Heart right ventricle (tissue), 16 donors: Measurements from ENCODE around the gene WDR33. TPM values are rescaled to one million over a fixed set of nuclear protein-coding genes. Genes with fewer than 3 reads are reported as not detected.

ENCODE experiments used
- ATAC-seq, 8 donors: fragments of 200-7000 bp; cut with Tn5 transposase; one replicate each; pipeline ENCODE4 v1.9.1; 2020; ENCODE audit warnings: mild to moderate bottlenecking in 8 of 8, moderate library complexity in 8 of 8, moderate number of reproducible peaks in 1 of 8
- DNase-seq, 2 donors: peaks; one replicate each; pipeline ENCODE4 v3.0.0-alpha.2; 2020
- H3K27ac ChIP-seq, 10 donors: fragments of 200-600 bp; sonication (generic) in 2 of 10; one replicate each; pipeline versions ENCODE4 v1.5.0 to v1.8.0; 2020 to 2022; ENCODE audit warnings: mild to moderate bottlenecking in 3 of 10
- H3K27me3 ChIP-seq, 7 donors: fragments of 200-600 bp; one replicate each; pipeline ENCODE4 v1.8.0; 2021 to 2022; ENCODE audit warnings: mild to moderate bottlenecking in 2 of 7
- H3K36me3 ChIP-seq, 9 donors: fragments of 200-600 bp; sonication (generic) in 1 of 9; one replicate each; pipeline versions ENCODE4 v1.5.0 to v1.8.0; 2020 to 2022; ENCODE audit warnings: mild to moderate bottlenecking in 2 of 9
- H3K4me1 ChIP-seq, 9 donors: fragments of 200-600 bp; sonication (generic) in 1 of 9; one replicate each; pipeline versions ENCODE4 v1.5.0 to v1.8.0; 2020 to 2022; ENCODE audit warnings: mild to moderate bottlenecking in 4 of 9
- H3K4me3 ChIP-seq, 10 donors: fragments of 200-600 bp; sonication (generic) in 2 of 10; one replicate each; pipeline versions ENCODE4 v1.5.0 to v1.8.0; 2020 to 2022; ENCODE audit warnings: mild to moderate bottlenecking in 7 of 10, moderate library complexity in 2 of 10
- H3K9me3 ChIP-seq, 11 donors: fragments of 200-600 bp in 10 of 11; sonication (generic) in 2 of 11; one replicate each; pipeline versions ENCODE4 v1.5.0 to v1.8.0; 2013 to 2022; ENCODE audit warnings: mild to moderate bottlenecking in 2 of 11, control low read depth in 1 of 11, moderate library complexity in 1 of 11
- WGBS, 2 donors: extraction: QIAGEN DNeasy Blood & Tissue Kit; methylation state at CpG; one replicate each; pipeline ENCODE4 v1.1.7; 2013; ENCODE audit warnings: inconsistent platforms in 1 of 2; 5-methylcytosine and 5-hydroxymethylcytosine counted together
- intact Hi-C, 10 donors: fragments of 100-400 bp; cut with DNase I; formaldehyde crosslinking; loops; one replicate each; pipeline versions ENCODE4 v1.11.1 to v1.14.2; 2022
- polyA plus RNA-seq, 2 donors: library from polyadenylated mRNA; stranded (reverse); fragments of 200-250 nt; gene quantifications; one replicate each; pipeline ENCODE4 v1.2.3, GENCODE V29; 2013
- total RNA-seq, 10 donors: library from RNA; stranded (reverse); fragmentation: NEBNext Ultra II Directional in 3 of 10; extraction: Animal tissue kit (Norgen Biotek cat#: 25700) in 3 of 10; gene quantifications; one replicate each; pipeline versions ENCODE4 v1.2.1 to v1.2.4, GENCODE V29; 2021 to 2023
- TF ChIP-seq, protein P1 (sequence below), 9 donors: fragments of 200-600 bp; sonication (generic) in 2 of 9; IDR thresholded peaks; one replicate each; pipeline versions ENCODE4 v1.5.0 to v1.8.0; 2021 to 2022; ENCODE audit warnings: antibody characterized with exemption in 9 of 9, mild to moderate bottlenecking in 5 of 9, moderate library complexity in 1 of 9
- donor health status: Arrhythmogenic right ventricular cardiomyopathy.
- donor health status: ischemic (EF 13 %, LVEDD 7.1; RV severe dilation, severe dysfunction).
- donor health status: healthy with polysubstance abuse.
- donor health status: DM: no; HTN: yes; CAD: no.
- donor health status: DM: no; HTN: no; CAD: no.
- donor health status: ischemic (EF 25% LVEDD 6.9; RV normal size, moderate dysfunction).
- donor health status: ischemic (EF 25% LVEDD 5.7; RV mildly dilated, moderate dysfunction).
- donor health status: healthy.
- donor health status: DM: yes; HTN: yes; CAD: no.
- donor health status: Ischemic cardiomyopathy.
- donor health status: ischemic (EF 35%, LVEDD 5.7; RV mildly dilated, moderate dysfunction).
- donor health status: nonischemic (EF 11% LVEDD 7.7; RV severe dilation, severe dysfunction).
- donor health status: DM: yes; HTN: yes; CAD: no.
- donor health status: PGD.
- donor health status: ischemic (EF 29% LVEDD 5.4; RV normal size, mild dysfunction).
- donor health status: nonischemic (EF 23%, LVEDD 6.1; RV moderate dilation, normal function).

WDR33 gene
- total and polyA plus RNA-seq, 12 donors: 10.5 to 47.6 (median 42.1) TPM

DNA sequence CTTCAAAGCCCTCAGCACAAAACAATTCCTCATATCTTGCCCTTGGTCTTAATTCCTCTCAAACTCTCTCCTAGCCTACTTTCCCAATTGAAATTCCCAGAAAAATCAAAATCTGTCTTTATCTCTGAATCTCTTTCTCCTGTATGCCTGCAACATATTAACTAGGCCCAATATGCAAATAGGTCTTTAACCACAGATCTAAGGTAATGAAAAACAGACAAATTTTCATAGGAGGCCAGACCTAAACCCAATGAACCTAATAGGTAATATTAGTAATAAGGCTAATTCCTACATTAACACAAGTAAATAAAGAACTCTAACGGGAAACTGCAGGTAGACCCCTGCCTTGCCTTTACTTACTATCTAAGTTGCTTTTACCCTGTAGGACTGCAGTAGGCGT is 41.4 kb downstream of the WDR33 start:
- Histone ChIP-seq H3K4me1 (peaks cover 0 to 7% (median 0%) of the 10 kb centered on the region in 9 donors), H3K27ac (no peak overlapping the region), H3K36me3 (peaks cover 0 to 63% (median 31%) of the 10 kb centered on the region in 9 donors), H3K27me3 (no peaks in the 10 kb centered on the region), H3K4me3 (no peak overlapping the region), H3K9me3 (no peaks in the 10 kb centered on the region)
- no peak for DNase-seq
- no peak for ATAC-seq
- 97% methylated on average over 2 of the region's 2 CpGs for WGBS, 2 donors
- intact Hi-C loops: no loop called here
- TF ChIP-seq, protein P1, sequence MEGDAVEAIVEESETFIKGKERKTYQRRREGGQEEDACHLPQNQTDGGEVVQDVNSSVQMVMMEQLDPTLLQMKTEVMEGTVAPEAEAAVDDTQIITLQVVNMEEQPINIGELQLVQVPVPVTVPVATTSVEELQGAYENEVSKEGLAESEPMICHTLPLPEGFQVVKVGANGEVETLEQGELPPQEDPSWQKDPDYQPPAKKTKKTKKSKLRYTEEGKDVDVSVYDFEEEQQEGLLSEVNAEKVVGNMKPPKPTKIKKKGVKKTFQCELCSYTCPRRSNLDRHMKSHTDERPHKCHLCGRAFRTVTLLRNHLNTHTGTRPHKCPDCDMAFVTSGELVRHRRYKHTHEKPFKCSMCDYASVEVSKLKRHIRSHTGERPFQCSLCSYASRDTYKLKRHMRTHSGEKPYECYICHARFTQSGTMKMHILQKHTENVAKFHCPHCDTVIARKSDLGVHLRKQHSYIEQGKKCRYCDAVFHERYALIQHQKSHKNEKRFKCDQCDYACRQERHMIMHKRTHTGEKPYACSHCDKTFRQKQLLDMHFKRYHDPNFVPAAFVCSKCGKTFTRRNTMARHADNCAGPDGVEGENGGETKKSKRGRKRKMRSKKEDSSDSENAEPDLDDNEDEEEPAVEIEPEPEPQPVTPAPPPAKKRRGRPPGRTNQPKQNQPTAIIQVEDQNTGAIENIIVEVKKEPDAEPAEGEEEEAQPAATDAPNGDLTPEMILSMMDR (IDR thresholded peaks at IDR 0.05): no peak

DNA sequence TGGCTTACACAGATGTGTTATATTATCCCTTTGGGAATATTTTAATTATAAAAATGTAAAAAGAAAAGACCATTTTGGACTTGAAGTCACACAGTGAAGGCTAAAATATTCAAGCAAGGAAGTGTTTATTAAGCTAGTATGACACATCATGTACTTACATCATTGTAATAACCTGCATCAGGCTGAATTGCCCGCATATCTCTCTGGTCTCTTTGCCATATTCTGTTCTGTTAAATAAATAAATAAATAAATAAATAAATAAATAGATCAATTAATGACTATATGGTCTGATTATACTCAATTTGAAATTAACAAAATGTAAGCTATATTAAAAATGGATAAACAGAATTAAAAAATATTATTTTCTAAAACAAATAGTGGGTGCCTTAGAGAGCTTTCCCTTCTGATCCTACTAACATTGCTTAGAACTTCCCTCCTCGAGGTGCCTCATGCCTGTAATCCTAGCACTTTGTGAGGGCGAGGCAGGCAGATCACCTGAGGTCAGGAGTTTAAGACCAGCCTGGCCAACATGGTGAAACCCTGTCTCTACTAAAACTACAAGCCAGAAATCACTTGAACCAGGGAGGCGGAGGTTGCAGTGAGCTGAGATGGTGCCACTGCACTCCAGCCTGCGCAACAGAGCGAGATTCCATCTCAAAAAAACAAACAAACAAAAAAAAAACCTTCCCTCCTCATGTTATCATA is 42.0 kb downstream of the WDR33 start:
- Histone ChIP-seq H3K4me1 (peaks cover 0 to 7% (median 0%) of the 10 kb centered on the region in 9 donors), H3K27ac (no peak overlapping the region), H3K4me3 (no peak overlapping the region), H3K27me3 (no peaks in the 10 kb centered on the region), H3K9me3 (no peaks in the 10 kb centered on the region), H3K36me3 (peaks cover 0 to 70% (median 38%) of the 10 kb centered on the region in 9 donors)
- TF ChIP-seq, protein P1 (IDR thresholded peaks at IDR 0.05): no peak
- no peak for DNase-seq
- intact Hi-C loops: no loop called here
- 94 to 95% methylated on average over 6 of the region's 6 CpGs for WGBS, 2 donors
- ATAC-seq: no peak

DNA sequence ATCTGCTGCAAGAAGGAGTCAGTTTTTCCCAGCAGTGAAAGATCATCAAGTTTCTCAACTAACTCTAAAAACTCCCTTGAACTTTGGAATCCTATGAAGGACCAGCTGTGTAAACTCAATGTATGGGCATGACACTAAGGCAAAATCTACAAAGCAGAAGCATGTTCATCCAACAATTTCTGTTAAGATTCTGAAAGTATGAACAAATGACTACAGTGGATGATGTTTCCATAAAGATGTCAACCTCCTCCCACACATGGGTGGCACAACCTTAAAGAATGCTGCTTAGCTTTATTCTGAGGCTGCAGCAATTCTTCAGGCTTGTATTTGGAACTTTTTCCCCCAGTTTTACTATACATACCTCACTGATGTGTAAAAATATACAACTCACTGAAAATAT is 47.2 kb downstream of the WDR33 start:
- intact Hi-C loops: no loop called here
- Histone ChIP-seq H3K27me3 (no peaks in the 10 kb centered on the region), H3K4me3 (no peak overlapping the region), H3K27ac (no peak overlapping the region), H3K36me3 (peaks cover 0 to 100% (median 53%) of the 10 kb centered on the region in 9 donors), H3K4me1 (peaks cover 0 to 12% (median 0%) of the 10 kb centered on the region in 9 donors), H3K9me3 (no peaks in the 10 kb centered on the region)
- TF ChIP-seq, protein P1 (IDR thresholded peaks at IDR 0.05): no peak
- DNase-seq (no peak), ATAC-seq (no peak)

DNA sequence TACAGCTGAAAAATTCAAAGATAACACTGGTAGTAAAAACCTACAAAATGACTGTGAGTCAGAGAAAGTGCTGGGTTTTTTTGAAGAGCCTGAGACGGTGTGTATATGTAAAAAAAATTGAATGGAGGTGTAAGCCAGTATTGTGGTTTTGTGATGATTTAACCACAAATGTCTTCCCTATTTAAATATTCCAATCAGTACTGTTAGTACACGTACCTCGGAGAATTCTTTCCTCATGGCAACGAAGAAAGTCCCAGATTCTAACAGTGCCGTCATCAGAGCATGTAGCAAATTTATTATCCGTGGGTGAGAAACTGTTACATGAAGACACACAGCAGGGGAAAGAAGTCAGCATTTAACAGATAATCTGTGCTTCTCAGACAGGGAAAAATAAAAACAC is 48.1 kb downstream of the WDR33 start:
- WGBS, 2 donors: 51 to 68% methylated on average over 6 of the region's 6 CpGs
- intact Hi-C loops: no loop called here
- no peak for ATAC-seq
- Histone ChIP-seq H3K4me1 (peaks cover 0 to 12% (median 0%) of the 10 kb centered on the region in 9 donors), H3K36me3 (peaks cover 0 to 100% (median 50%) of the 10 kb centered on the region in 9 donors), H3K9me3 (no peaks in the 10 kb centered on the region), H3K4me3 (no peak overlapping the region), H3K27me3 (no peaks in the 10 kb centered on the region), H3K27ac (peak overlapping the region in 1 of 10 donors; percentile 22)
- no peak for DNase-seq
- TF ChIP-seq, protein P1 (IDR thresholded peaks at IDR 0.05): no peak
